ENCODE measurements around the gene LHX3.

LHX3 gene

GRCh38 chr9:136177224-136177623 is 27.7 kb downstream of the LHX3 start:
- no peak for DNase-seq (ENCODE audit: low spot score)

DNA sequence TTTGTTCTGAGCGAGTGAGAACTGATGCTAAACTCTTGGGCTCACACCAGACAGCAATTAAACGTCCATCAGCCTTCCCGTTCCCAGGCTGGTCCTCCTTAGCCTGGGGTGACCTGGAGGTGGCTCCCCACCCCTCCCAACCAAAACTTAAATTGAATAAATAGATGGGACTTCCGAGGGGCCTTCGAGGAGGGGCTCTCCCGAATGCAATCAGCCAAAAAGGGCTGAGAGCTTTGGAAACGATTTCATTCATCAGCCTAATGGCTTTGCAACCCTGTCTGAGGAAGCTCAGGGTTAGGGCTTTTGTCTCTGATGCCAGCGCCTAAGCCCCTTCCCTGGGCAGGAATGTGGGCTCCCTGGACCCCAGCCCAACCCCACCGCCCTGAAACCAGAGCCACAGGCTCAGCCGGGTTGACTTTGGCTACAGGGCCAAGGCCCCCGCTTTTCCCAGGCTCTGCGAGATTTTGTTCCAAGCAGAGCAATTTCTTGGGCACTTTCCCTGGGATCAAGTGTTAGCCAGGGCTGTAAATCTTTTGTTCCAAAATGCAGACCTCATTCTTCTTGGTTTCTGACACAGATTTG is 29.2 kb downstream of the LHX3 start:
- DNase-seq (ENCODE audit: low spot score): no peak

GRCh38 chr9:136174779-136175615 is 29.9 kb downstream of the LHX3 start:
- no peak for DNase-seq (ENCODE audit: low spot score)

GRCh38 chr9:136173648-136174290 is 31.2 kb downstream of the LHX3 start:
- DNase-seq (ENCODE audit: low spot score): no peak

DNA sequence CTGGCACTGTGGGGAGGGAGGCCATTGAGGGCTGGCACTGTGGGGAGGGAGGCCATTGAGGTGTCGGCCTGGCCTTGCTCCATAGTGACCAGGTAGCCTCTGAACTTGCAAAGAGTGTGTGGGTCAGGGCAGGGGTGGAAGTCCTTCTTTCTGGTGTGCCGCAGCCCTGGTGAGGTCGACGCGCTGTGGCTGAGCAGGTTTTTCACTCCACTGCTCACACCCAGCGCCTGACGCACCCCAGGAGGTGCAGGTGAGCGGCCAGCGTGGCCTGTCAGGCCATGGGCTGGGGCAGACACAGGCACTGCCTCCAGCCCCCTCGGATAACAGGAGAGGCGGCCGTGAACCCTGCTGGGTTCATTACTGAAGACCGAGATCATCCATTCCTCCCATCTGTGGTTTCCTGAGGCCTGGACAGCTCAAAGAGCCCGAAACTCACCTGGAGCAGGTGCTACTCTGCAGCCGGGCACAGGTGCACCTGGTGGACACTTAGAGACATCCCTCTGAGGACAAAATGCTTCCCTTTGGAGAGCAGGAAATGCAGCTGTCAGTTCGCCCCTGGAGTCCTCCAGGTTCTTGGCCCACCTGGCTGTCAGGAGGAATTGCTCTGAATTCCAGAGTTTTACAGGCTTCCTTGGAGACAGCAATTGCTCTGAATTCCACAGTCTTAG is 32.4 kb downstream of the LHX3 start:
- DNase-seq (ENCODE audit: low spot score): no peak

DNA sequence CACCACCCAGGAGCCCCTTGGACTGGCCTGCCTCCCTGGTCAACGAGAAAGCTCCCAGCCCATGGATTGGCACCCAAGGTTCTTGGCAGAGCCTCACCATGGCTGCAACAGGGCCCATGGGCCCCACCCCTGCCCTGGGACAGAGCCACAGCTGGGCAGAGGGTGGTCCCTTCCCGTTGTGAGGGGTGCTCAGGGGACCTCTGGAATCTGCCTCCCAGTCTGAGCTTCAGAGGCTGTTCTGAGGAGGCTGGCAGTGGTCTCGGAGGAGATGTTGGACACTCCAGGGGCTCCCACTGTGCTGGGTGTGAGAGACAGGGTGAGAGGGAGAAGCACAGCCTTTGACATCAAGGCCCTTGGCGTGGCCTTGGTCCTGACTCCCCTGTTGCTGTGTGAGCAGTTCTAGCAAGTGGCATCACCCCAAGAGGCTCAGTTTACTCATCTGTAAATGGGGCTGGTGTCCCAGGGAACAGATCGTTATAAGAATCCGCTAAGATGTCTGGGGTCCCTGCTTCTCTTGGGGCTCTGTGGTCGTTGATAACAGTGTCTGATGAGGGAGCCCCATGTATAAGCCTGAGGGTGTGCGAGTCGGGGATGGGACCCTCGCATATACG is 33.0 kb downstream of the LHX3 start:
- DNase-seq (ENCODE audit: low spot score): no peak

GRCh38 chr9:136171009-136171800 is 33.7 kb downstream of the LHX3 start:
- DNase-seq (ENCODE audit: low spot score): no peak

DNA sequence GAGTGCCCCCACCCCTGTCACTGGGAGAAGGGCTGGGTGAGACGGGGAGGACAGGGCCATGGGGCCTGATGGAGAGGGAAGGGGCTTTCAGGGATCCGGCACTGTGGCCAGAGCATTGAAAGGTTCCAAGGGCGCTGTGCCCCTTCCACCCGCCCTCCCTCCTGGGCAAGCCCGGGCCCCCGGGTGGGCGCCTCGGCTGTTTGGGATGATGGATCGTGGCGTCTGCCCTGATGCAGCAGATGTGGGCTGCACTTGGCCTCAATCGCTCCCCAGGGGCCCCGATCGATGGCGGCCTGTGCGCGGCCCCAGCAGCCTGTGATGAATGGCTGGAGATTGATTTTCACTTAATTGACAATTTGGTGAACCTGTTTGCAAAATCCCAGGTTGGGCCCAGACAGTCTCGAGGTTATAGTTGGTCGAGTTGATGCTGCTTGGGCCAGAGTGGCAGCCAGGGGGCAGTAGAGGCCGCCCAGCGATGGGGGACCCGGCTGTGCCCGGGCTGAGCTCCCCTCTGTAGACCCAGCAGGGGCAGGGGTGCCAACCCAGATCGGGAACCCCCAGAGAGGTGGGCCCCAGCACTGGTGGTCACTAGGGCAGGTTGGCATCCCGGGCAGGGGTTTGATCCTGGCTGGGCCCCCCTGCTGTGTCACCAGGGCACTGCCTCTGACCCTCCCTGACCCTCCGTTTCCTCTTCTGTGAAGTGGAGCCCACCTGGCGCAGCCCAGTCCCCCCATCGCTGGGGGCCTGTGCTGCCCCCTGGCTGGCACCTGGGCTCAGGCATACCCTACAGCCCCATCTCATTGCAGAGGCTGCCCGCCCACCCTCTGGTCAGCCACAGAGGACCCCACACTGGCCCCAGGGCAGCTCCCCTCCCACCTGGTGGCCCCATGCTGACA is 34.7 kb downstream of the LHX3 start:
- DNase-seq (ENCODE audit: low spot score): no peak

DNA sequence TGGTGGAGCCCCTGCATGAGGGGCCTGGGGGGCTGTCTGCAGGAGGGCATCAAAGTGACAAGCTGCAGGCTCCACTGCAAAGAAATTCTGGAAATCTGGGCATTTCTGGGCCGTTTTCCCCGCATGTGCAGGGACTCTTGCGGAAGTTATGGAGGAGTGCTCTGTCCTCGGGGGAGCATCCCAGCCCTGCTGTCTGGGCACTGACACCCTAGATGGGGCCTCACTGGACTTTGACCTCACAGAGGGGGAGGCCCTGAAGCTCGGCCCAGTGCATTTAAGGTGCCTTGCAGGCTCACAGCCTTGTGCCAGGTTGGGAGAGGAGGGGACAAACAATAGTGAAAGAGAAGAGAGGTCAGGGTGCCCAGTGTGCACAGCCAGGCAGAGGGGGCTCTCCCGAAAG is 35.4 kb downstream of the LHX3 start:
- no peak for DNase-seq (ENCODE audit: low spot score)

DNA sequence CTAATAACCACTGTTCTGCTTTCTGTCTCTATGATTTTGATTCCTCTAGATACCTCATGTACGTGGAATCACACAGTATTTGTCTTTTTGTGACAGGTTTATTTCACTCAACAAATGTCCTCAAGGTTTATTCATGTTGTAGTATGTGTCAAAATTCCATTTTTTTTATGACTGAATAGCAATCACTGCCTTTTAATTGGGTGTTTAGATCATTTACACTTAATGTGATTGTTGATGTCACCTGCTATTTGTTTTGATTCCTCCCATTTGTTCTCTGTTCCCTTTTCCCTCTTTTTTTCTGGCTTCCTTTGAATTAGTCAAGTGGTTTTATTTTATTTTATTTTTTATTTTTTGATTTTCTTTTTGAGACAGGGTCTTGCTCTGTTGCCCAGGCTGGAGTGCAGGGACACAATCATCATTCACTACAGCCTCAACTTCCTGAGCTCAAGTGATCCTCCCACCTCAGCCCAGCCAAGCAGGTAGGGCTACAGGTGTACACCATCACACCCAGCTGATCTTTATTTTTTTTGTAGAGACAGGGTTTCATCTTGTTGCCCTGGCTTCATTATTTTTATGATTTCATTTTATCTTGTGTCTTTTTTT is 41.6 kb downstream of the LHX3 start:
- DNase-seq (ENCODE audit: low spot score): no peak

- no peak for DNase-seq (ENCODE audit: low spot score)
These were observed 43.8 kb downstream of the LHX3 start for GRCh38 chr9:136160995-136161610.

DNA sequence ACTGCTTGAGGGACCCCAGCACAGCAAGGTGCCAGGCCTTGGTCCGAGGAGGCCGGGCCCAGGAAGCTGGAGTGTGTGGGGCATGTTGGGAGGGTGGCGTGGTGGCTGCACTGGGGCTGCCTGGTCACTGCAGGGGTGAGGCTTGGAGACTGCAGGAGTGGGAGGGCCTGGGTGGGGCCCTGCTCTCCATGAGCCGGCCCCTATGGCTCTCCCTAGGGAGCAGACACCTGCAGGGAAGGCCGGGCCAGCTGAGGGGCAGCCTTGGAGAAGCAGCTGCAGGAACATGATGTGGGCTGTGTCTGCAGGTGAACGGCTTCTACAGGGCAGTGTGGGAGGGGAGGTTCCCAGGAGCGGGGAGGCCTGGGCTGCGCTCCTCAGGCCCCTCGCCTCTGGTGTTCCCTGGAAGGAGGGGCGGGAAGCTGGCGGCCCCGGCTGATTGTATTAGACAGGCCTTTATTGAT is 44.5 kb downstream of the LHX3 start:
- no peak for DNase-seq (ENCODE audit: low spot score)

DNA sequence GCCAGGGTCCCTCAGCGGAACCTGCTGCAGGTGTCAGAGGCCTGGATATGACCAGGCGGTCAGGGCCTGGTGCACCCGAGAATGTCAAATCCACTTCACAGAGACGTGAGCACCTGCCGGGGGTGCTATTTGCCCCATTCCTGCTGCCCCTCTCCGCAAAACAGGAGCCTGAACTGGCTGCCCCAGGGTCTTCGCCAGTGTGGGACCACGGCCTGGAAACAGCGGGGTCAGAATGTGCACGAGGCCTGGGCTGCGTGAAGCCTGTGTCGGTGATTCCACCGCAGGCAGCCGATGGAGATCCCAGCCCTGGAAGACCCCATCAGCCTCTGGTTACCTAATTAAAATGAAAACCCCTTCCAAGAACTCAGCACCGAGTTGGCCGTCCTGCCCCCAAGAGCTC is 45.1 kb downstream of the LHX3 start:
- no peak for DNase-seq (ENCODE audit: low spot score)

DNA sequence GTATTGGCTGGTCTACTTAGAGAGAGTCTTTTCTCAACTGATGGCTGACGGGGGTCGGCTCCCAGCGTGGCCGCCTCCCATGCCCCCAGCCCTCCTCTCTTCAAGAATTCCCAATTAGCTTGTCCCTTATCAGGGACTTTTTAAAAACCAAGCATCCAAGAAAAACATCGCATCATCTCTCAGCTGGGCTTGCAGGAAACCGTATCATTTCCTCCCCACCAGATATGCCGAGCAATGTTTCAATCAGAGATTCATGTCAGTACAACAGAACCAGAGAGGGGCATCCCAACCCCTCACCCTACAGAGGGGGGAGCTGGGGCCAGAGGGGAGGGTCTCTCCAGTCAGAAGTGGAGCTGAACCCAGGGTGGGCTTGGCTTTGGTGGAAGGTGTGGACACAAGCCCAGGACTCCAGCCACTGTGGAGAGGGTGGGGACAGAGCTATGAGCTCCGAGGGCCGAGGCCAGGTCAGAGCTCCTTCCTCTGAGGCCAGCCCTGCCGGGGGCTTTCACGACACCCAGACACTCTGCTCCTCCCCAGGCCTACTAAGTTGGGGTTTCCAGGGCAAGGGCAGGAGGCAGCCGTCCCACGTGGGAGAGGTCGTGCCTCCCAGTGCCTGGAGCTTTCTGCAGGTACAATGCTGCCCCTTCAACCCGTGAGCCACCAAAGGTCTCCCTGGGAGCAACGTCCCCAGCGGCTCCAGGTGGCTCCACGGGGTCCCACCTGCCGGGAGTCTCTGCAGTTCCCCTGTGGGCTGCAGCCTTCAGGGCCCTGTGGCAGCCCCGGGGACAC is 47.3 kb downstream of the LHX3 start:
- DNase-seq (ENCODE audit: low spot score): no peak

GRCh38 chr9:136156209-136157120 is 48.5 kb downstream of the LHX3 start:
- no peak for DNase-seq (ENCODE audit: low spot score)

DNA sequence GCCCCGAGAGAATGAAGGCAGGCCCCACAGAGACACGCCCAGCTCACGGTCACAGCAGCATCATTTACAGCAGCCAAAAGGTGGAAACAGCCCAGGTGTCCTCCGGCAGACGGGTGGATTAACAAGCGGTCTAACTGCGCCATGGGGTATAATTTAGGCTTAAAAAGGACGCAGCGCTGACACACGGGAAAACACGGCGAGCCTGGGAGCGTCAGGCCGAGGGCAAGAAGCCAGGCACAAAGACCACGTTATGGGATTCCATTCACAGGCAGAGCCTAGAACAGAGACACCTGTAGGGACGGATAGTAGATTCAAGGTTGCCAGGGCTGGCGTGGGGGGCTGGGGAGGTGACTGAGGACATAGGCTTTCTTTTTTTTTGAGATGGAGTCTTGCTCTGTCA is 49.4 kb downstream of the LHX3 start:
- DNase-seq (ENCODE audit: low spot score): no peak

GRCh38 chr9:136154943-136155342 is 50.0 kb downstream of the LHX3 start:
- DNase-seq (ENCODE audit: low spot score): no peak
